Measurements from ENCODE around the gene JAML.

Gene JAML

GRCh38 chr11:118239509-118240205, 14.8 kb upstream of the JAML start:
- DNase-seq = no peak

- DNase-seq = no peak
Observed at GRCh38 chr11:118238929-118239328, 14.1 kb upstream of the JAML start.

- no peak for DNase-seq
Observed at GRCh38 chr11:118238421-118238820, 13.6 kb upstream of the JAML start.

DNA sequence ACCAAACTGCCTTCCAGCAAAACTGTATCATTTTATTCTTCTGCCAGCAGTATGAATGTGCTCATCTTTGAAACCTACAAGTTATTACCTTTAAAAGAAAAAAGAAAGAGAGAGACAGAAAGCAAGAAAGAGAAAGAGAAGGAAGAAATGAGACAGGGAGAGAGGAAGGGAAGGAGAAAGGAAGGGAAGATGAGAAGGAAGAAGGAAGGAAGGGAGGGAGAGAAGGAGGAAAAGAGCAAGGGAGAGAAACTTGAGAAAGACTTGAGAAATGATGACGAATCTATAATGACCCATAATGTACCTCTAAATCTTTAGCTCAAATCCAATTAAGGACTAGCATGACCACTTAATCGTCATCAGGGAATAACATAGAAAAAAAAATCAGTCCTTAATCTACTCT, 11.4 kb upstream of the JAML start:
- no peak for DNase-seq

- no peak for DNase-seq
Observed at GRCh38 chr11:118234833-118235232, 10.0 kb upstream of the JAML start.

DNA sequence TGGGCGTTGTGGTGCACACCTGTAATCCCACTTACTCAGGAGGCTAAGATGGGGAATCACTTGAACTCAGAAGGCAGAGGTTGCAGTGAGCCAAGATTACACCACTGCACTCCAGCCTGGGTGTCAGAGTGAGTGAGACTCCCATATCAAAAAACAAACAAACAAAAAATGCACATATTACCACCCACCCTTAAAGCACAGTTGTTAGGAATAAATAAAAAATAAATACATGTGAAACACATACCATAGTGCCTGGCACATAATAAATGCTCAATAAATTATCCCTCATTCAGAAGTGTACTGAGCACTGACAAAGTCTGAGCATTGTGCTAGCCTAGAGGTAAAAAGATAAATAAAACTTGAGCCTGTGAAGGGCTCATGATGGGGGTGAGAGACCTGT, 9.0 kb upstream of the JAML start:
- DNase-seq = no peak

DNA sequence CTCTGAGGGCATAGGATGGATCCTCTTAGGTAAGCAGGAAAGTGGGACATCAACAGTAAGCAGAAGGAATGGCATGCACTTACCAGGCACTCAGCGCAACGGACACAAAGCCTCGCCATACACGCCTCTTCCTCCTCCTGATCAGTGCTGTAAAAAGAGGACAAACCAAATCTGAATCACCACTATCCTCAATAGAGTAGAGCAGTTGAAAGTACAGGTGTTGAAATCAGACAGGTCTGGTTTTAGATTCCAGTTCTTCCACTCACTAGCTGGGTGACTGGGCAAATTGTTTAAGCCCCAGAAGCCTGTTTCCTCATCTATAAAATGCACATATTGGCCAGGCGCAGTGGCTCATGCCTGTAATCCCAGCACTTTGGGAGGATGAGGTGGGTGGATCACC, 8.6 kb upstream of the JAML start:
- DNase-seq = no peak

DNA sequence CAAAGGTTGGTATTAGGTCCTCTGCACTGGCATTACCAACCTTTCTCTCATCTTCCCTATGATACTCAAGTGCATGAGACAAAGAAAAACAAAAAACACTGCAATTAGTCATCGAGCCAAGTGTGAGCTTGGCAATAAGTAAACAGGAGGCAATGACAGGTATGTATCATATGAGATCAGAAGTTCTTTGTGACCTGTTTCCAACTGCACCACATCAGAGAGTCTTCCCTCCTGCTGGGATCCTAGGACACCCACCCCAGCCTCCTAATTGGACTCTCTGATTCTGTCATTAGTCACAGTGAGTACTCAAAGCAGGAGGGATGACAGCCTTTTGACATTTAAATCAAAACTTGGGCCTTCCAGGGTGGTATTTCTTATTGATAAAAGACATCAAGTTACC, 7.8 kb upstream of the JAML start:
- DNase-seq = no peak

GRCh38 chr11:118231461-118231860, 6.7 kb upstream of the JAML start:
- no peak for DNase-seq

- DNase-seq = no peak
Observed at GRCh38 chr11:118230088-118230487, 5.3 kb upstream of the JAML start.

GRCh38 chr11:118229274-118229847, 4.5 kb upstream of the JAML start:
- DNase-seq = no peak

DNA sequence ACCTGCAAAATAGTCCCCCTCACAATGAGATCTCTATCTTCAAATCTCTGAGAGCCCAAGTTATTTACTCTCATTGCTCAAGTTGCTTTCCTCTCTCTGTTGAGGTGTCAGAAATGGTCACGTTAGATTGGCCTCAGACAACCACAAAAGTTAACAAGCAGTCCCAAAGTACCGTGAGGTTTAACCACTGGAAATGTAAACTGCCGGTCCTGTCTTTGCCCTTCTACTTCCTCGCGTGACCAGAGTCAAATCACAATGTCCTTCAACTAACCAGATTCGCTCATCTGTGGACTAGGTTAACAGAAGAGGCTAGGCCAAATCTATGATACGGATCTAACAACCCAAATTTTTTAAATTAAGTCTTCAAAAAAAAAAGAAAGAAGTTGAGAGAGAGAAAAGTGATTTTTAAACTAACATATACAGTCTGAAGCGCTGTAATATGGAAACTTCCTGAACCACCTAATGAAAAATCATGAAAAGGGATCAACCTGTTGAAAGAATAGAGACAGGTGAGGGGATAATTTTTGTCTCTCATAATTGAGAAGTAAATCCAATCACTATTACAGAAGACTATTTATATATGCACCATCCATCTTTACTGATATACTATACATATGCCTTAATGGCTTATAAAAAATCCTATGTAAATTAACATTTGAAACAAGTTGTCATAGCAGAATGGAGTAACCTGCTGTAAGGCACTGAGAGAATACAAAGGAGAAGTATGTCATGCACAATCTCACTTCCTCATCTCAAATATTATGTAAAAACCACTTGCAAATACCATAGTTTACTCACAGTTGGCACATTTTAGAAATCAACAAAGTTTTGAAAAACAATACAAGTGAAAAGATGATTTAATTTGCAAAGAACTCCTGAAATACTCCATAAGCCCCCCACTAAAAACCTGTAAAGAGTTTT, 3.3 kb upstream of the JAML start:
- no peak for DNase-seq

DNA sequence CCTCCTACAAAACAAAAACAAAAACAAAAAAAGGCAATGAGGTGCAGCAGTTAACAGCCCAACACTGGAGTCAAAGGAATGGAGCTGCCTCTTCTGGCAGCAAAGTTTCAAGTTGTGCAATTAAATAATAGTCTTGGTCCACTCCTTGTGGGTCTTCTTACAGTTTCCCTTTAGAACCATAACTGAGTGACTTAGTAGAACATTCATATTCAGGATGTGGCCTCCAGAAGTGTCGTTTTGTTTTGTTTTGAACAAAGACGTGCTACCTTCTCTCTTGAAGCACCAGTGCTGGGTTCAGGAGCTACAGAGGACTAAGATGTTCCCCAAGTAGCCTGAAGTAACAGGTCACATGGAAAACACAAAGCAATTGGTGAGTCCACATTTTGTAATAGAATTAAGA, 2.0 kb upstream of the JAML start:
- no peak for DNase-seq

GRCh38 chr11:118226296-118226695, 1.5 kb upstream of the JAML start:
- DNase-seq = peak; percentile 5

DNA sequence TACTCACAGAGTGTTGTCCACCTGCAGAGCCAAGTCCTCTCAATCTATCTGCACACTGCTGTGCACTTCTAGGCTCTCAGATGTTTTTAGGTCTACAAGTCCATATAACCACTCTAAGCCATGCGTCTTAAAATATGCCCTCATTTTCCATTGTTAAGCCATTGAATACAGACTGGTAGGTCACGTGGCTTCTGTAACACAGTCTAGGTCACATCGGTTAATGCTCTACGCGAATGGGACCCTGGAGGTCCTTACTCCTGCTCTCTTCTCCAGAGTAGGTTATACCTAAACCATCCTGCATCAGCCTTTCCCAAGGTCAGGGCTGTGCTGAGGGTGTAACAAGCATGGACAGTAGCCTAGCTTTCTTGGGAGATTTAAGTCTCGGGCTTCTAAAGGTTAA, 819 bp downstream of the JAML start:
- no peak for DNase-seq

- DNase-seq = no peak
Observed at GRCh38 chr11:118223570-118223969, 1.2 kb downstream of the JAML start.

GRCh38 chr11:118222437-118222836, 2.4 kb downstream of the JAML start:
- DNase-seq = no peak

DNA sequence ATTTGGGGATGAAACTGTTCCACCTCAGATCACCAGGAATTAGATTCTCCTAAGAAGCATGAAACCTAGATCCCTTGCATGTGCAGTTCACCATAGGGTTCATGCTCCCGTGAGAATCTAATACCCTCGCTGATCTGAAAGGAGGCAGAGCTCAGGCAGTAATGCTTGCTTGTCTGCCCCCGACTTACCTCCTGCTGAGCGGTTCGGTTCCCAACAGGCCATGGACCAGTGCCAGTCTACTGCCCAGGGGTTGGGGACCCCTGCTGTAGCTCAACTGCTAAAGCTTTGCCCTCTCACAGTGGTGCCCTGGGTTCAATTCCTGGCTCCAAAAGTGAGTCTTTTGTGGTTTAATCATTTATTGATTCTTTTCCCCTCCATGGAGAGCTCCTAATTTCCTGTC, 3.4 kb downstream of the JAML start:
- DNase-seq = no peak

GRCh38 chr11:118219732-118220131, 5.1 kb downstream of the JAML start:
- DNase-seq = no peak

DNA sequence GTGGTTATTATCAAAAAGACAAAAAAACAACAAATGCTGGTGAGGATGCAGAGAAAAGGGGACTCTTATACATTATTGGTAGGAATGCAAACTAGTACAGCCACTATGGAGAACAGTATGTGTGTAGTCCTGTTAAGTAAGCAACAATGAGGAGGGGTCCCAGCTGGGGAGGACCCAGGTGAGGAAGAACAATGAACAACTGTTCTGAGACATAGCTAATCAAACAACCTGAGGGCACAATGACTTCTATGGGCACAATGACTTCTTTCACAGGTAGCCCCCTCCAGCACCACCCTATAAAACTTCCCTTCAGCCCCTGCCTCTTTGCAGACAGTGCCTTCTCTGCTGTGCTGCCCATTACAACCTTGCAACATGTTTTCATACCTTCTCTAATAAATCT, 5.6 kb downstream of the JAML start:
- DNase-seq = no peak

DNA sequence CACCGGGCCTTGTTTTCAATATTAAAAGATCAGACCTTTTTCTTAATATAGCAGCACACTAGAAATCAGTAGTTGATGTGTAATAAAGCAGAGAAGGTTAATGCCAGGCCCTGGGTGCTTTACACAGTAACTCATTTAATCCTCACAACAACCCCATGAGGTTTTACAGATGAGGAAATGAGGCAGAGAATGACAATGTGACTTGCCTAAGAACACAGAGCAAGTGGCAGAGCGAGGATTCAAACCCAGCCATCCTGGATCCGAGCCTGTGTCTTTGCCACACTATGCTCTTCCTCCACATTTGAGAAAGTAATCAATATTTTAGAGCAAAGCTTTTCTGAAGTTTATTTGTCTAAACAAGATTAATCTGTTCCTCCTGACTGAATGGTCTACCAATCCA, 7.2 kb downstream of the JAML start:
- DNase-seq = no peak

GRCh38 chr11:118216621-118217481, 8.0 kb downstream of the JAML start:
- DNase-seq = no peak

GRCh38 chr11:118215765-118216164, 9.0 kb downstream of the JAML start:
- no peak for DNase-seq
